Measurements from ENCODE around the gene COL25A1. TPM values are rescaled to one million over a fixed set of nuclear protein-coding genes. Genes with fewer than 3 reads are reported as not detected.

The COL25A1 gene
- total and polyA plus RNA-seq, 2 experiments from 2014 or later: 0.25 TPM; not detected in 1

GRCh38 chr4:108963910-108964309 is 338.5 kb downstream of the COL25A1 start:
- no peaks in the 10 kb centered on the region for H3K9me3 ChIP-seq (ENCODE audit: low read depth)
- no peaks in the 10 kb centered on the region for H3K4me1 ChIP-seq (ENCODE audit: insufficient read depth)
- no peaks in the 10 kb centered on the region for H3K9me2 ChIP-seq (ENCODE audit: insufficient read depth)
- H3K79me2 ChIP-seq (ENCODE audit: insufficient read depth): no peaks in the 10 kb centered on the region
- in situ Hi-C loops (cut with MboI): no loop called here
- H3K9ac ChIP-seq: no peak overlapping the region
- no peak overlapping the region for H3K4me3 ChIP-seq
- TF ChIP-seq EZH2 (IDR thresholded peaks at IDR 0.05; ENCODE audit: insufficient read depth, poor library complexity, severe bottlenecking) (no peak), EZH2phosphoT487 (IDR thresholded peaks at IDR 0.05; ENCODE audit: insufficient read depth, low read depth) (no peak)
- no peak overlapping the region for H2AFZ ChIP-seq
- 93 to 100% methylated on average over 1 of the region's 1 CpG for WGBS, 2 experiments (ENCODE audit: low coverage in 1 of 2, low lambda C conversion rate in 2 of 2, missing lambda C conversion rate in 2 of 2)
- no peaks in the 10 kb centered on the region for H3F3A ChIP-seq (ENCODE audit: insufficient read depth)
- H3K27me3 ChIP-seq (replicated peaks; ENCODE audit: insufficient read depth): no peaks in the 10 kb centered on the region
- DNase-seq: no peak
- no peaks in the 10 kb centered on the region for H4K20me1 ChIP-seq (ENCODE audit: insufficient read depth)
- H3K27ac ChIP-seq: no peak overlapping the region
- H3K4me2 ChIP-seq (ENCODE audit: unreplicated experiment): no peak overlapping the region
- H3K36me3 ChIP-seq (ENCODE audit: low read depth): no peaks in the 10 kb centered on the region

GRCh38 chr4:108959491-108959890 is 343.0 kb downstream of the COL25A1 start:
- H2AFZ ChIP-seq: no peak overlapping the region

GRCh38 chr4:108954880-108955279 is 347.6 kb downstream of the COL25A1 start:
- 94 to 95% methylated on average over 3 of the region's 3 CpGs for WGBS, 2 experiments (ENCODE audit: low coverage in 1 of 2, low lambda C conversion rate in 2 of 2, missing lambda C conversion rate in 2 of 2)
- Histone ChIP-seq H3K4me3 (no peak overlapping the region), H3K27ac (no peak overlapping the region), H3K36me3 (ENCODE audit: low read depth) (no peaks in the 10 kb centered on the region), H3K9me3 (ENCODE audit: low read depth) (no peaks in the 10 kb centered on the region), H3F3A (ENCODE audit: insufficient read depth) (no peaks in the 10 kb centered on the region), H3K79me2 (ENCODE audit: insufficient read depth) (no peaks in the 10 kb centered on the region), H3K9me2 (ENCODE audit: insufficient read depth) (no peaks in the 10 kb centered on the region), H4K20me1 (ENCODE audit: insufficient read depth) (no peaks in the 10 kb centered on the region), H3K9ac (no peak overlapping the region), H2AFZ (no peak overlapping the region), H3K4me2 (ENCODE audit: unreplicated experiment) (no peak overlapping the region), H3K4me1 (ENCODE audit: insufficient read depth) (no peaks in the 10 kb centered on the region), H3K27me3 (replicated peaks; ENCODE audit: insufficient read depth) (no peaks in the 10 kb centered on the region)
- no peak for TF ChIP-seq EZH2 (IDR thresholded peaks at IDR 0.05; ENCODE audit: insufficient read depth, poor library complexity, severe bottlenecking)
- no peak for TF ChIP-seq EZH2phosphoT487 (IDR thresholded peaks at IDR 0.05; ENCODE audit: insufficient read depth, low read depth)
- no peak for DNase-seq
- in situ Hi-C loops (cut with MboI): no loop called here

More at GRCh38 chr4:108959491-108959890, 343.0 kb downstream of the COL25A1 start:
- H3K79me2 ChIP-seq (ENCODE audit: insufficient read depth): no peaks in the 10 kb centered on the region
- DNase-seq: no peak
- H3K27ac ChIP-seq: no peak overlapping the region
- no peaks in the 10 kb centered on the region for H4K20me1 ChIP-seq (ENCODE audit: insufficient read depth)
- no peaks in the 10 kb centered on the region for H3K9me2 ChIP-seq (ENCODE audit: insufficient read depth)
- H3K4me3 ChIP-seq: no peak overlapping the region
- TF ChIP-seq EZH2 (IDR thresholded peaks at IDR 0.05; ENCODE audit: insufficient read depth, poor library complexity, severe bottlenecking): no peak
- no peak for TF ChIP-seq EZH2phosphoT487 (IDR thresholded peaks at IDR 0.05; ENCODE audit: insufficient read depth, low read depth)
- no peak overlapping the region for H3K9ac ChIP-seq
- in situ Hi-C loops (cut with MboI): no loop called here
- H3K36me3 ChIP-seq (ENCODE audit: low read depth): no peaks in the 10 kb centered on the region
- no peak overlapping the region for H3K4me2 ChIP-seq (ENCODE audit: unreplicated experiment)
- H3K4me1 ChIP-seq (ENCODE audit: insufficient read depth): no peaks in the 10 kb centered on the region
- no peaks in the 10 kb centered on the region for H3K27me3 ChIP-seq (replicated peaks; ENCODE audit: insufficient read depth)
- H3K9me3 ChIP-seq (ENCODE audit: low read depth): no peaks in the 10 kb centered on the region
- no peaks in the 10 kb centered on the region for H3F3A ChIP-seq (ENCODE audit: insufficient read depth)

DNA sequence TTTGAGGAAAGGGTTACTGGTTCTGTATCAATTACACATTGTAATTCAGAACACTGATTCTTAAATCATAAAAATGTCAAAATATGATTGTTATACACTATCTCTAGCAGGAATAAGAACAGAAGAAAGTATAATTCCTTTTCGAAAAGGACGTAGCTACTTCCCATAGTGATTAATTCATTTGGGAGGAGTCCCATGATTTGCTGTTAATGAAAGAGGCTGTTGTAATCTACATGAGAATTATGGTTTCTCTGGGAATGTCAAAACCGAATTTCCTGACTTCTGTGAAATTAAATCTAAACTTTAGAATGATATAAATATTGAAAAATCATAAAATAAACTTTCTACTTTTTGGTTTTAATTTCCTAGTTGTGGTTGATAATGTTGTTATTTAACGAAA is 348.5 kb downstream of the COL25A1 start:
- no peak for DNase-seq
- H4K20me1 ChIP-seq (ENCODE audit: insufficient read depth): no peaks in the 10 kb centered on the region
- 78% methylated on average over 4 of the region's 4 CpGs for WGBS, 2 experiments (ENCODE audit: low coverage in 1 of 2, low lambda C conversion rate in 2 of 2, missing lambda C conversion rate in 2 of 2)
- H3K9ac ChIP-seq: no peak overlapping the region
- no peaks in the 10 kb centered on the region for H3F3A ChIP-seq (ENCODE audit: insufficient read depth)
- no peaks in the 10 kb centered on the region for H3K27me3 ChIP-seq (replicated peaks; ENCODE audit: insufficient read depth)
- H3K9me2 ChIP-seq (ENCODE audit: insufficient read depth): no peaks in the 10 kb centered on the region
- no peaks in the 10 kb centered on the region for H3K9me3 ChIP-seq (ENCODE audit: low read depth)
- no peaks in the 10 kb centered on the region for H3K4me1 ChIP-seq (ENCODE audit: insufficient read depth)
- no peak overlapping the region for H3K27ac ChIP-seq
- no peak overlapping the region for H3K4me2 ChIP-seq (ENCODE audit: unreplicated experiment)
- H3K4me3 ChIP-seq: no peak overlapping the region
- no peaks in the 10 kb centered on the region for H3K36me3 ChIP-seq (ENCODE audit: low read depth)
- H2AFZ ChIP-seq: no peak overlapping the region
- in situ Hi-C loops (cut with MboI): no loop called here
- no peak for TF ChIP-seq EZH2 (IDR thresholded peaks at IDR 0.05; ENCODE audit: insufficient read depth, poor library complexity, severe bottlenecking)
- no peak for TF ChIP-seq EZH2phosphoT487 (IDR thresholded peaks at IDR 0.05; ENCODE audit: insufficient read depth, low read depth)
- no peaks in the 10 kb centered on the region for H3K79me2 ChIP-seq (ENCODE audit: insufficient read depth)
